Testis (tissue), 2 donors: Measurements from ENCODE around the gene PIP4K2B.

Source experiments
- POLR2A ChIP-seq: fragments of 450-650 bp; IDR thresholded peaks from one replicate; pipeline ENCODE4 v1.6.1; 2017; ENCODE audit warnings: antibody characterized with exemption, mild to moderate bottlenecking, moderate library complexity
- TF ChIP-seq, protein P1 (sequence below), 3 experiments: fragments of 450-650 bp in 2 of 3; fragments of 200-600 bp in 1 of 3; sonication (generic) in 1 of 3; IDR thresholded peaks; one replicate each; pipeline ENCODE4 v1.5.1; 2016 to 2019; ENCODE audit warnings: antibody characterized with exemption in 3 of 3, mild to moderate bottlenecking in 2 of 3, moderate library complexity in 1 of 3

DNA sequence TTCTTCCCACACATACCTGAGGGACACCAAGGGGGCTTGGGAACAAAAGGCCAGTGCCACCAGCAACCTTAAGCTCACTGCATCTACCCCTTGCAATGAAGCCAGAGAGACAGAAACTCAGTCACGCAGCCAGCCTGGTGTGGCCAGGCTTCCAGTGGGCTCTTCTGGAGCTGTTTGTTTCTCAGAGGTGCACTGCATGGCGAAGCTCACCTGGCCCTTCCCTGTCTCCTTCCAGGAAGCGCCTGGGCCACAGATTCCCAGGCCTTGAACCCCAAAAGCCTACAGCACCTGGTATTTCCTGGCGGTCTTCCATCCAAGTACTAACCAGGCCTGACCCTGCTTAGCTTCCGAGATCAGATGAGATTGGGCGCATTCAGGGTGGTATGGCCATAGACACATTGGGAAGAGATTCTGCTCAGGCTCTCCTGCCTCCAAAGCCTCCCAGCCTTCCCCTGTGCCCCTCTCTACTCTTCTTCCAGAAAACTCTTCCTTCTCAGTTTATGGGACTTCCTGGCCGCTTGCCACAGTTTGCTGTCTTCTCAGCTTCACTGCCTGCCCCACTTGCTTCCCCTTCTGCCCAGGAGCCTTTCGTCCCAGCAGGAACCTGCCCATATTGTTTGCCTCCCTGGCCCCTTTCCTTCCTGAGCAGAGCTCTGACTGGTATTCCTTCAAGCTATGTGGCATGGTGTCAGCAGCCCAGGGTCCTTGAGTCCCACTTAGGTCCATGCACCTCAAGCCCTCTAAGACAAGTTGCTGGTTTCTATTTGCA is 67.6 kb downstream of the PIP4K2B start:
- no peak for TF ChIP-seq POLR2A
- TF ChIP-seq, protein P1, sequence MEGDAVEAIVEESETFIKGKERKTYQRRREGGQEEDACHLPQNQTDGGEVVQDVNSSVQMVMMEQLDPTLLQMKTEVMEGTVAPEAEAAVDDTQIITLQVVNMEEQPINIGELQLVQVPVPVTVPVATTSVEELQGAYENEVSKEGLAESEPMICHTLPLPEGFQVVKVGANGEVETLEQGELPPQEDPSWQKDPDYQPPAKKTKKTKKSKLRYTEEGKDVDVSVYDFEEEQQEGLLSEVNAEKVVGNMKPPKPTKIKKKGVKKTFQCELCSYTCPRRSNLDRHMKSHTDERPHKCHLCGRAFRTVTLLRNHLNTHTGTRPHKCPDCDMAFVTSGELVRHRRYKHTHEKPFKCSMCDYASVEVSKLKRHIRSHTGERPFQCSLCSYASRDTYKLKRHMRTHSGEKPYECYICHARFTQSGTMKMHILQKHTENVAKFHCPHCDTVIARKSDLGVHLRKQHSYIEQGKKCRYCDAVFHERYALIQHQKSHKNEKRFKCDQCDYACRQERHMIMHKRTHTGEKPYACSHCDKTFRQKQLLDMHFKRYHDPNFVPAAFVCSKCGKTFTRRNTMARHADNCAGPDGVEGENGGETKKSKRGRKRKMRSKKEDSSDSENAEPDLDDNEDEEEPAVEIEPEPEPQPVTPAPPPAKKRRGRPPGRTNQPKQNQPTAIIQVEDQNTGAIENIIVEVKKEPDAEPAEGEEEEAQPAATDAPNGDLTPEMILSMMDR (IDR thresholded peaks at IDR 0.05), result no peak
